Measurements from ENCODE around the gene RNASEH2C. TPM values are rescaled to one million over a fixed set of nuclear protein-coding genes. Genes with fewer than 3 reads are reported as not detected.

RNASEH2C gene
- total RNA-seq, 1 experiment from 2014 or later, result 57.7 TPM

DNA sequence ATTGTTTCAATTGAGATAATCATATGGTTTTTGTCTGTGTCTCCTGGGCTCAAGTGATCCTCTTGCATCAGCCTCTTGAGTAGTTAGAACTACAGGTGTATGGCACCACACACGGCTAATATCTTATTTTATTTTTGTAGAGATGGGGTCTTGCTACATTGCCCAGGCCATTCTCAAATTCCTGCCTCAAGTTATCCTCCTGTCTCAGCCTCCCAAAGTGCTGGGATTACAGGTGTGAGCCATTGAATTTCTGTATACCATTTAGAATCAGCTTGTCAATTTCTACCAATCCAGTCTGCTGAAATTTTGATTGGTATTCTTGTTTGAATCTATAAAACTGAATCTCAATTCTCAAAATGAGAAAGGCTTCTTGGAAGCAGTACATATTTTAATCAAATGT is 18.9 kb downstream of the RNASEH2C start:
- H3K9me3 Mint-ChIP-seq, result peaks cover 10 to 17% of the 10 kb centered on the region in 2 experiments; a peak in 3 of 5 replicates
- no peaks in the 10 kb centered on the region for H3K4me1 ChIP-seq (ENCODE audit: insufficient read depth, low read length)
- H3K4me3 Mint-ChIP-seq, result no peak overlapping the region
- H2BK20ac ChIP-seq (ENCODE audit: low read depth, low read length, poor library complexity, severe bottlenecking), result no peak overlapping the region
- no peak overlapping the region for H3K27ac Mint-ChIP-seq
- no peak overlapping the region for H3K18ac ChIP-seq (ENCODE audit: insufficient read length, low read depth, low read length)
- no peaks in the 10 kb centered on the region for H3K79me2 ChIP-seq (ENCODE audit: insufficient read depth, low read length)
- H3K23ac ChIP-seq (ENCODE audit: insufficient read length, low read depth, low read length), result no peak overlapping the region
- H3K56ac ChIP-seq (ENCODE audit: insufficient read length, low read depth, low read length), result no peak overlapping the region
- no peak overlapping the region for H4K8ac ChIP-seq (replicated peaks; ENCODE audit: insufficient read length, low read depth, low read length)
- H3K14ac ChIP-seq (ENCODE audit: insufficient read depth, low read length), result no peak overlapping the region
- no CpG with 5 or more reads among the region's 1 CpG for WGBS (ENCODE audit: extremely low coverage, insufficient read length, low lambda C conversion rate)
- no peak overlapping the region for H2BK12ac ChIP-seq (ENCODE audit: insufficient read length, low read depth, low read length)
- TF ChIP-seq, protein P1, sequence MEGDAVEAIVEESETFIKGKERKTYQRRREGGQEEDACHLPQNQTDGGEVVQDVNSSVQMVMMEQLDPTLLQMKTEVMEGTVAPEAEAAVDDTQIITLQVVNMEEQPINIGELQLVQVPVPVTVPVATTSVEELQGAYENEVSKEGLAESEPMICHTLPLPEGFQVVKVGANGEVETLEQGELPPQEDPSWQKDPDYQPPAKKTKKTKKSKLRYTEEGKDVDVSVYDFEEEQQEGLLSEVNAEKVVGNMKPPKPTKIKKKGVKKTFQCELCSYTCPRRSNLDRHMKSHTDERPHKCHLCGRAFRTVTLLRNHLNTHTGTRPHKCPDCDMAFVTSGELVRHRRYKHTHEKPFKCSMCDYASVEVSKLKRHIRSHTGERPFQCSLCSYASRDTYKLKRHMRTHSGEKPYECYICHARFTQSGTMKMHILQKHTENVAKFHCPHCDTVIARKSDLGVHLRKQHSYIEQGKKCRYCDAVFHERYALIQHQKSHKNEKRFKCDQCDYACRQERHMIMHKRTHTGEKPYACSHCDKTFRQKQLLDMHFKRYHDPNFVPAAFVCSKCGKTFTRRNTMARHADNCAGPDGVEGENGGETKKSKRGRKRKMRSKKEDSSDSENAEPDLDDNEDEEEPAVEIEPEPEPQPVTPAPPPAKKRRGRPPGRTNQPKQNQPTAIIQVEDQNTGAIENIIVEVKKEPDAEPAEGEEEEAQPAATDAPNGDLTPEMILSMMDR (conservative IDR thresholded peaks at IDR 0.05), result no peak
- H4K5ac ChIP-seq (ENCODE audit: insufficient read length, low read depth, low read length), result no peak overlapping the region
- no peak overlapping the region for H4K91ac ChIP-seq (ENCODE audit: insufficient read length, low read depth, low read length)
- H3K27me3 ChIP-seq (ENCODE audit: insufficient read depth, low read length), result no peaks in the 10 kb centered on the region
- no peaks in the 10 kb centered on the region for H3K23me2 ChIP-seq (ENCODE audit: insufficient read length, low read depth, low read length, poor library complexity, severe bottlenecking)
- H2AFZ ChIP-seq (ENCODE audit: low read length), result no peak overlapping the region
- H3T11ph ChIP-seq (ENCODE audit: low read length), result no peak overlapping the region
- no peaks in the 10 kb centered on the region for H3K36me3 Mint-ChIP-seq (ENCODE audit: insufficient read depth in 1 of 3, low read depth in 3 of 3)
- H3K79me1 ChIP-seq (ENCODE audit: insufficient read depth, low read depth, low read length, poor library complexity, severe bottlenecking), result no peaks in the 10 kb centered on the region
- H4K20me1 ChIP-seq (ENCODE audit: control insufficient read depth, insufficient read depth, insufficient read length), result no peaks in the 10 kb centered on the region
- H3K4me1 Mint-ChIP-seq, result peaks cover 3% of the 10 kb centered on the region in 2 experiments; a peak in 2 of 4 replicates
- no peak overlapping the region for H3K4me2 ChIP-seq (ENCODE audit: insufficient read depth, insufficient read length, low read length)
- H3K27ac ChIP-seq (ENCODE audit: insufficient read length, low read depth, low read length), result no peak overlapping the region
- peaks cover 29% of the 10 kb centered on the region for H3K27me3 Mint-ChIP-seq (ENCODE audit: low read depth)
- H2AK5ac ChIP-seq (ENCODE audit: insufficient read length, low read length), result no peak overlapping the region
- no peak overlapping the region for H3K4ac ChIP-seq (ENCODE audit: low read depth, low read length)
- H2BK120ac ChIP-seq (ENCODE audit: low read depth, low read length, poor library complexity, severe bottlenecking), result no peak overlapping the region
- no peaks in the 10 kb centered on the region for H3K9me3 ChIP-seq (ENCODE audit: control insufficient read depth, low read depth, low read length)
- DNase-seq, result no peak
- H3K9ac ChIP-seq (ENCODE audit: extremely low read depth, insufficient read length, low read length), result no peak overlapping the region
- H2BK5ac ChIP-seq (ENCODE audit: insufficient read length, low read length), result no peak overlapping the region
- H2BK15ac ChIP-seq (ENCODE audit: low read depth, low read length), result no peak overlapping the region
